ENCODE results near the gene PLEKHG1. TPM values are rescaled to one million over a fixed set of nuclear protein-coding genes. Genes with fewer than 3 reads are reported as not detected.

The PLEKHG1 gene
- total and polyA plus RNA-seq, 2 of the 13 experiments (the other 11 are each of a cell fraction or from before 2014, with no cell fraction given), result 0.03 to 0.04 TPM

- TF ChIP-seq TRIM22 (IDR thresholded peaks at IDR 0.05) (no peak), ZNF598 (CRISPR knock-in tag; IDR thresholded peaks at IDR 0.05; ENCODE audit: borderline replicate concordance) (peak; percentile 37; the same call in 1 of the 2 replicates), ATRX (CRISPR knock-in tag; IDR thresholded peaks at IDR 0.05; ENCODE audit: borderline replicate concordance) (no peak), RBAK (CRISPR knock-in tag; IDR thresholded peaks at IDR 0.05) (no peak), CEBPG (CRISPR knock-in tag; IDR thresholded peaks at IDR 0.05) (0 out of 2 replicates have a peak, but pooled peaks have one; percentile 9), ZNF792 (CRISPR knock-in tag; IDR thresholded peaks at IDR 0.05) (no peak), TMF1 (CRISPR knock-in tag; IDR thresholded peaks at IDR 0.05; ENCODE audit: low read depth) (0 out of 2 replicates have a peak, but pooled peaks have one; percentile 59), SALL1 (CRISPR knock-in tag; IDR thresholded peaks at IDR 0.05) (peak; percentile 65; the same call in 1 of the 2 replicates), ZNF225 (CRISPR knock-in tag; IDR thresholded peaks at IDR 0.05) (0 out of 2 replicates have a peak, but pooled peaks have one; percentile 29), KDM2A (CRISPR knock-in tag; IDR thresholded peaks at IDR 0.05; ENCODE audit: borderline replicate concordance, low read depth) (peak; percentile 28; the same call in 1 of the 2 replicates), ZFP91 (CRISPR knock-in tag; IDR thresholded peaks at IDR 0.05; ENCODE audit: borderline replicate concordance) (peak; percentile 60; the same call in 1 of the 2 replicates), SMYD3 (CRISPR knock-in tag; IDR thresholded peaks at IDR 0.05) (0 out of 2 replicates have a peak, but pooled peaks have one; percentile 35), ZNF800 (CRISPR knock-in tag; IDR thresholded peaks at IDR 0.05) (peak; percentile 35; the same call in 1 of the 2 replicates), ONECUT2 (CRISPR knock-in tag; IDR thresholded peaks at IDR 0.05) (no peak), SOX6 (IDR thresholded peaks at IDR 0.05) (no peak), SOX6 (CRISPR knock-in tag; IDR thresholded peaks at IDR 0.05) (peak; percentile 49), AGO1 (IDR thresholded peaks at IDR 0.05; ENCODE audit: low read depth, low read length, poor library complexity, severe bottlenecking) (no peak)
- TF ChIP-seq, protein P1, sequence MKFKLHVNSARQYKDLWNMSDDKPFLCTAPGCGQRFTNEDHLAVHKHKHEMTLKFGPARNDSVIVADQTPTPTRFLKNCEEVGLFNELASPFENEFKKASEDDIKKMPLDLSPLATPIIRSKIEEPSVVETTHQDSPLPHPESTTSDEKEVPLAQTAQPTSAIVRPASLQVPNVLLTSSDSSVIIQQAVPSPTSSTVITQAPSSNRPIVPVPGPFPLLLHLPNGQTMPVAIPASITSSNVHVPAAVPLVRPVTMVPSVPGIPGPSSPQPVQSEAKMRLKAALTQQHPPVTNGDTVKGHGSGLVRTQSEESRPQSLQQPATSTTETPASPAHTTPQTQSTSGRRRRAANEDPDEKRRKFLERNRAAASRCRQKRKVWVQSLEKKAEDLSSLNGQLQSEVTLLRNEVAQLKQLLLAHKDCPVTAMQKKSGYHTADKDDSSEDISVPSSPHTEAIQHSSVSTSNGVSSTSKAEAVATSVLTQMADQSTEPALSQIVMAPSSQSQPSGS (CRISPR knock-in tag; IDR thresholded peaks at IDR 0.05), result no peak
- TF ChIP-seq, protein P2, sequence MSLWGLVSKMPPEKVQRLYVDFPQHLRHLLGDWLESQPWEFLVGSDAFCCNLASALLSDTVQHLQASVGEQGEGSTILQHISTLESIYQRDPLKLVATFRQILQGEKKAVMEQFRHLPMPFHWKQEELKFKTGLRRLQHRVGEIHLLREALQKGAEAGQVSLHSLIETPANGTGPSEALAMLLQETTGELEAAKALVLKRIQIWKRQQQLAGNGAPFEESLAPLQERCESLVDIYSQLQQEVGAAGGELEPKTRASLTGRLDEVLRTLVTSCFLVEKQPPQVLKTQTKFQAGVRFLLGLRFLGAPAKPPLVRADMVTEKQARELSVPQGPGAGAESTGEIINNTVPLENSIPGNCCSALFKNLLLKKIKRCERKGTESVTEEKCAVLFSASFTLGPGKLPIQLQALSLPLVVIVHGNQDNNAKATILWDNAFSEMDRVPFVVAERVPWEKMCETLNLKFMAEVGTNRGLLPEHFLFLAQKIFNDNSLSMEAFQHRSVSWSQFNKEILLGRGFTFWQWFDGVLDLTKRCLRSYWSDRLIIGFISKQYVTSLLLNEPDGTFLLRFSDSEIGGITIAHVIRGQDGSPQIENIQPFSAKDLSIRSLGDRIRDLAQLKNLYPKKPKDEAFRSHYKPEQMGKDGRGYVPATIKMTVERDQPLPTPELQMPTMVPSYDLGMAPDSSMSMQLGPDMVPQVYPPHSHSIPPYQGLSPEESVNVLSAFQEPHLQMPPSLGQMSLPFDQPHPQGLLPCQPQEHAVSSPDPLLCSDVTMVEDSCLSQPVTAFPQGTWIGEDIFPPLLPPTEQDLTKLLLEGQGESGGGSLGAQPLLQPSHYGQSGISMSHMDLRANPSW (CRISPR knock-in tag; IDR thresholded peaks at IDR 0.05; ENCODE audit: borderline replicate concordance), result no peak
Observed at GRCh38 chr6:150600301-150601017, 774 bp downstream of the PLEKHG1 start (continued).

All from HepG2 (cell line).